GM10266 (cell line): ENCODE results near the gene LCMT1.
"Not testable (repeated sequence)": the region's sequence is repeated elsewhere in the genome, so short reads cannot be mapped to it uniquely, and the experiment has no call there.

Experiments
- DNase-seq: peaks from one replicate; pipeline ENCODE4 v3.0.0; 2012; ENCODE audit errors: extremely low spot score
- TF ChIP-seq, protein P1 (sequence below): IDR thresholded peaks from 2 replicates; pipeline ENCODE4 v1.5.1; 2012; ENCODE audit warnings: mild to moderate bottlenecking, low read depth; ENCODE audit not compliant: control insufficient read depth, insufficient read depth; ENCODE audit errors: missing control alignments

LCMT1 gene

DNA sequence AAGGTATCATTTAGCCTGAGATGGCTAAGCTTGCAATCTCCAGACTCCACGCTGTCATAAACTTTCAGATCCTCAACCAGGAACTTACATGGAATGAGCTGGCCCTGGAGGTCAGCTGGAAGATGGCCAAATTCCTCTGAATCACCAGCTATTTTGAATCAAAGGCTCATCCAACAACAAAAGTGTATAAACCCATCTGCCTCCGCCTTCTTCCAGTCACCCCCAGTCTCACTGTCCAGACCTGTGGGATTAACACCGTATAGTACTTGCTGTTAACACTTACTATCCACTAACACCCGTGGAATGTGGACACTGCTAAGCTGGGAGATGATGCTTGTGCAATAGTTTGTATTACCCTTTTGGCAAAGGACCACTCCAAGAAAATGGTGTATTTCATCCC lies 1.9 kb upstream of the LCMT1 start:
- no peak for DNase-seq

DNA sequence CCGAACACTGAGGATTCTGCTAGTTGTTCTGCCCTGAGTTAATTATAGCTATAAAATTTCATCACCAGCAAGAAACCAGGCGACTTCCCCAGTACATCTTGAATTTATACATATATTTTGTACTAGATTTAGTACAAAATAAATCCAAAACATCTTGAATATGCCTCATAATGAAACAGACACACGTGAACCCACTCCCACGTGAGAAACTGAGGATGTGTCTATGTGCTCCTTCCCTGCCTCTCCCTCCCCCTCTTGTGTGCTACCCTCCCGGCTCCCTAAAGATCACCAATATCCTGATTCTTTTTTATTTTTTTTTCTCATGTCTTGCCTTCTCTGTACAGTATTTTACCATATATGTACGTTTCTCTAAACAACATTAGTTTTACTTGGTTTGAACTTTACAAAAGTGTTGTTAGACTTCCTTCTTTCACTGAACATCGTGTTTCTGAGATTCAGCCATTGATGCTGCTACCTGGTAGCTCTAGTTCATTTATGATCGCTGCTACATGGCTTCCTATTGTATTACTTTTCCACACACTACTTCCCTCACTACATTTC lies 1.1 kb upstream of the LCMT1 start:
- DNase-seq, result no peak

More for the DNA sequence above, 1.9 kb upstream of the LCMT1 start:
- TF ChIP-seq, protein P1, sequence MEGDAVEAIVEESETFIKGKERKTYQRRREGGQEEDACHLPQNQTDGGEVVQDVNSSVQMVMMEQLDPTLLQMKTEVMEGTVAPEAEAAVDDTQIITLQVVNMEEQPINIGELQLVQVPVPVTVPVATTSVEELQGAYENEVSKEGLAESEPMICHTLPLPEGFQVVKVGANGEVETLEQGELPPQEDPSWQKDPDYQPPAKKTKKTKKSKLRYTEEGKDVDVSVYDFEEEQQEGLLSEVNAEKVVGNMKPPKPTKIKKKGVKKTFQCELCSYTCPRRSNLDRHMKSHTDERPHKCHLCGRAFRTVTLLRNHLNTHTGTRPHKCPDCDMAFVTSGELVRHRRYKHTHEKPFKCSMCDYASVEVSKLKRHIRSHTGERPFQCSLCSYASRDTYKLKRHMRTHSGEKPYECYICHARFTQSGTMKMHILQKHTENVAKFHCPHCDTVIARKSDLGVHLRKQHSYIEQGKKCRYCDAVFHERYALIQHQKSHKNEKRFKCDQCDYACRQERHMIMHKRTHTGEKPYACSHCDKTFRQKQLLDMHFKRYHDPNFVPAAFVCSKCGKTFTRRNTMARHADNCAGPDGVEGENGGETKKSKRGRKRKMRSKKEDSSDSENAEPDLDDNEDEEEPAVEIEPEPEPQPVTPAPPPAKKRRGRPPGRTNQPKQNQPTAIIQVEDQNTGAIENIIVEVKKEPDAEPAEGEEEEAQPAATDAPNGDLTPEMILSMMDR, result no peak

DNA sequence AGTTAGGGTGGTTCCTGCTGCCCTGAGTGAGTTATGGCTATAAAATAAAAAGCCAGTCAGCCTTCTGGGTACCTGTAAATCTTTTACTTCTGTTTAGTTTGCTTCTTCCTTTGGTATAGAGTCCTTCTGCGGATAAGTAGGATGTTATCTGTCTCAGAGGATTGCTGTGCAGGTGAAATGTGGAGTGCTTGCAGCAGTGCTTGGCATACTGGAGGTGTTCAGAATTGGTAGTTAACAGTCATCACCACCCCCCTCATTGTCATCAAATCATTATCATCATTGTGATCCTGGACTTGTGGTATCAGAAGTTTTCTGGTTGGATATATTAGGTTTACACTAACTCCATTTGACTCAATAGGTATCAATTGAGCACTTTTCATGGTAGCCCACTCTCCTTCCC lies 2.6 kb downstream of the LCMT1 start:
- no peak for DNase-seq
- TF ChIP-seq, protein P1, result no peak

More for the DNA sequence above, 1.1 kb upstream of the LCMT1 start:
- TF ChIP-seq, protein P1, result no peak

DNA sequence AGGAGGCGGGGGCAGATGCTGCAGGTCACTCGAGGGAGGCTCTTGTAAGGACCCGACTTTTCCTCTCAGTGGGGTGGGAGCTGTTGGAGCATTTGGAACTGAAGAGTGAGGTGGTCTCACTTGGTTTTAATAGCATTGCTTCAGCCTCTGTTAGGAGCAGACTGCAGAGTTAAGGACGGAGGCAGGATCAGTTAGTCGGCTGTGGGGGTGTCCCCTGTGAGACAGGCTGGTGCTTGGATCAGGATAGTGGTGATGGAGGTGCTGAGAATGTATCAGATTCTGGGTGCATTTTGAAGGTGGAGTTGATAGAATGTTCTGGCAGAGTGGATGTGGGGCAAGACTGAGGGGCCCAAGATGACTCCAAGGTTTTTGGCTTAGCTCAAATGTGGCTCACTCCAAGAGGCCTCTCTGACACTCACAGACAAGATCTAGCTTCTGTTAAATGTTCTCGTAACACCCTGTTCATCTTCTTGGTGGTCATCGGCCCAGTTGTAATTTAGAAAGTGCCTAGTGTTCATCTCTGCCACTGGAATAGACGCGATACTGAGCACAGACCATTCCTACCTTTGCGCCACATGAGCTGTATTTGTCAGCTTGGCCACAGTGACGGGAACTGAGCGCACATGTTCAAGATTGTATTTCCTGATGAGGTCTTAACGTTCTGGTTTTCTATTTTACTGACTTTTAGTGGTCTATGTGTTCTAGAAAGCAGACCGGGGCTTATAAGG lies 7.5 kb downstream of the LCMT1 start:
- DNase-seq, result no peak

DNA sequence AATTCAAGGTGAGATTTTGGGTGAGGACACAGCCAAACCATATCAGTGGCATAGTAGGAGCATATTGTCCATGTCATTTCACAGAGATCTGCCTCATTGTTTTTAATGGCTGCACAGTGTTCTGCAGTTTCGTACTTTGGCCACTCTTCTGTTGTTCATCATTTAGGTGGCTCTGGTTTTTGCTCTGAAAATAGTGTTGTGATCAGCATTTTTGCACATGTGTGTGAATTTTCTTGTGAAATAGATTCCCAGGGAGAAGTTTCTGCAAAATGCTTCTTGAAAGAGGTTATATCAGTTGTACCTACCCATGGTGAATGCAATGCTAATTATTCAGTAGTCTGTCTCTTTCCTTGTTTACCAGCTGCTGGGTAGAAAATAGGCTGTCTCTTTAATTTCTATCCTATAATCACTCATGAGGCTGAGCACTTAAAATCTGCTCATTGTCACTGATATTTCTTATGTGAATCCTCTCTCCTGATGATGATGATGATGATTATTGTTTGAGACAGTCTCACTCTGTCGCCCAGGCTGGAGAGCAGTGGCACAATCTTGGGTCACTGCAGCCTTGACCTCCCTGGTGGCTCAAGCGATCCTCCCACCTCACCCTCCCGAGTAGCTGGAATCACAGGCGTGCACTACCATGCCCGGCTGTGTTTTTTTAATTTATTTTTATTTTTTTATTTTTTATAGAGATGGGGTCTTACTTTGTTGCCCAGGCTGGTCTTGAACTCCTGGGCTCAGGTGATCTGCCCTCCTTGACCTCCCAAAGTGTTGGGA lies 10.5 kb downstream of the LCMT1 start:
- TF ChIP-seq, protein P1, result no peak
- no peak for DNase-seq

More for the DNA sequence above, 7.5 kb downstream of the LCMT1 start:
- TF ChIP-seq, protein P1, result no peak

DNA sequence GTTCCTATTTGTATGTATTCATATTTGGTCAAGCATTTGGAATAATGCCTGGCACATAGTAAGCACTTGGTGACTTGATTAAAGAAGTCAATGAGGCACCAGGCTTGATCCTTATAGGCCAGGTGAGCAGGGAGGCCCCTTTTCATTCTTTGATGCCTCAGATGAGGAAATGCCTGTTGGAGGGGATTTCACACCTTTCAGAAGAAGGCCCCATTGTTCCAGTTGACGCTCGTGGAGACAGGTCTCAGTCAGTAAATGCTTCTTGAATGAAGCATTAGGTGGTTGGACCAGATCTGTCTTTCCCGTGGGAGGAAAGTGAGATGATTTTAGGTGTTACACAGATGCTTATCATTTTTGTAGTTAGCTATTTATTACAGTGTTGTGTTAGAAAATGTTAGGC lies 13.0 kb downstream of the LCMT1 start:
- DNase-seq, result no peak
- TF ChIP-seq, protein P1, result no peak

DNA sequence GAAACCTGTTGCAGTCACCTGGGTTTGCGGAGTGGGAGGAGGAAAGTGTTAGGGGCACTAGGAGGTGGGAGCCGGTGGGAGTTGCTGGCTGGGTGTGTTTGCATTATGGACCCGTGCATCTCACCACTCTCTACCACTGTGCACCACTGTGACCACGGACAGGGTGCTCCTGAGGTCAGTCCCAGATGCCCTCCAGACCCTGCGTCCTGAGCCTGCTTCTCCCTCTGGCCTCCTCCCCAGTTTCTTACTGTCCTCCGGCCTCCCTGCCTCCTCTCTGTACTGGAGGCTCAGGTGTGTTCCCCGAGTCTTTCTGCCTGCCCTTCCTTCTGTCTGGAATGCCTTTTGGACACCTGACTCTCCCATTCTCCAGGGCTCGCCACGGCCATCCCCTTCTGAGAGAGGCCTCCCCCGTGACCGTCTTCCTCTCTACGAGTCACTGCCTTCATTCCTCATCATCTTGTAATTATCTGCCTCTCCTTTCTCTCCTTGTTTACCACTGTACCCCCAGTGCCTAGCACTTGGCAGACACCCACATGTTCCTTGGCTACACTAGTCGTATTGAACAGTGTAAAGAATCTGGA lies 14.6 kb downstream of the LCMT1 start:
- DNase-seq, result not testable (repeated sequence)
